Measurements from ENCODE around the gene GIMAP5.

The GIMAP5 gene

DNA sequence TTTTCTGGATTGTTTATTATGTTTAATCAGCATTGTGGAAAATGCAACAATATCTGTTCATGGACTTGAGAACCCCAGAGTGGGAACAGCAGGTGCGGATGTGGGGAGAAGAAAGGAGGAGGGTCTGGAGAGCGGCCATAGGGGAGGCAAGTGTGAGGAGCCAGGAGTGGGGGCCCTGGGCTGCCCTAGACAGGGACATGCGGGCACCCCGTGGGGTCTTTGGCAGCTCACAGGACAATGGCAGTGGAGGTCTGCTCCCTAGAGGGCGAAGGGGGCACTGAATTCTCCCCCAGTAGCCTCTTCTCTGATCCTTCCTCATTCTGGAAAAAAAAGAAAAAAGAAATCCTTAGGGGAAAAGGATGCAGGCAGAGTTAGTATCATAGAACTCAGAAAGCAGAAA, 54.1 kb downstream of the GIMAP5 start:
- Mint-ChIP-seq H3K4me3 (no peak overlapping the region), H3K4me1 (ENCODE audit: low read depth) (no peaks in the 10 kb centered on the region), H3K36me3 (ENCODE audit: low read depth) (no peaks in the 10 kb centered on the region), H3K9me3 (no peaks in the 10 kb centered on the region), H3K27me3 (ENCODE audit: low read depth) (peaks cover 23% of the 10 kb centered on the region), H3K27ac (no peak overlapping the region)
- DNase-seq (ENCODE audit: low spot score): no peak

DNA sequence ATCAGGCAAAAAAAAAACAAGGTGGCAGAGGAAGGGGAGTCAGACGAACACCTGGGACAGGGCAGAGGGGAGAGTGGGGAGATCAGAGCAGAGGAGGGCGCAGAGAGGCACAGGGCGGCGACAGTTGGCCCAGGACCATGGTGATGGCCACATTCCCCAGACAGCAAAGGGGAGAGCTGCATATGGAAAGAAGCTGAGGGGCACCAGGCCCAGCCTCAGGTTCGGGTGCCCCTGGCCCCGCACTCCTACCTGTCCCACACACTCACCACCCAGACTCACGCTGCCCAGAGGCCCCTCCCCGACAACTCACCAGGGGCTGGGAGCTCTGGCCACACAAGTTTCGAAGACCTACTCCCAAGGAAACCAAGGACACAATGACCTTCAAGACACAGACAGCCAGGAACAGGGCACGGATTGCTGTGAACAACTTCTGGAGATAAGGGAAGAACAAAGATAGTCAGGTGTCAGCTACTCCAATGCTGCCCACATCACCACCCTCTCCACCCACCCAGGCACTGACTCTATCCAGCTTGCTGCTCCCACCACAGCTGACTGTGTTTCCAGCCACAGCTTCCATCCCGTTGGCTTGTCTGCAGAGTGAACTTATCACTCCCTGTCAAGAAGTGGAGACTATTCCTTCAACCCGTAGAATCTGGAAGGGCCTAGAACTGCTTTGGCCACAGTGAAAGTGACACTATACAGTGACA, 54.7 kb downstream of the GIMAP5 start:
- no peak for DNase-seq (ENCODE audit: low spot score)
- H3K4me1 Mint-ChIP-seq (ENCODE audit: low read depth): no peaks in the 10 kb centered on the region
- no peaks in the 10 kb centered on the region for H3K36me3 Mint-ChIP-seq (ENCODE audit: low read depth)
- no peak overlapping the region for H3K27ac Mint-ChIP-seq
- no peaks in the 10 kb centered on the region for H3K9me3 Mint-ChIP-seq
- H3K4me3 Mint-ChIP-seq: no peak overlapping the region
- peaks cover 25% of the 10 kb centered on the region for H3K27me3 Mint-ChIP-seq (ENCODE audit: low read depth)

Measured in T-helper 2 cell treated with Interferon-gamma antibody and Interleukin-4, amounts not matched to agents 5 μg/mL and 100 μg/mL, for 36 hours (primary cell).